Right ventricle myocardium superior (tissue), 1 donor: ENCODE results near the gene ZNF345. TPM values are rescaled to one million over a fixed set of nuclear protein-coding genes. Genes with fewer than 3 reads are reported as not detected.
A peak's percentile ranks its signal among the peaks of the same experiment; 100 is the strongest.

Experiments used
- ATAC-seq: fragments of 200-7000 bp; cut with Tn5 transposase; one replicate; pipeline ENCODE4 v1.9.1; 2020; ENCODE audit warnings: mild to moderate bottlenecking; ENCODE audit not compliant: poor library complexity
- DNase-seq: peaks from one replicate; pipeline ENCODE4 v3.0.0-alpha.2; 2020
- intact Hi-C: fragments of 100-400 bp; cut with DNase I; formaldehyde crosslinking; loops from one replicate; pipeline ENCODE4 v1.11.2; 2022
- total RNA-seq: library from RNA; stranded (reverse); fragmentation: NEBNext Ultra II Directional; extraction: Animal tissue kit (Norgen Biotek cat#: 25700); gene quantifications from one replicate; pipeline ENCODE4 v1.2.1, GENCODE V29; 2021
- donor health status: DM: no; HTN: yes; CAD: no; lungs with severe emphysema.

The ZNF345 gene
- total RNA-seq, 1 donor from 2014 or later, result 2.4 TPM

- peak; percentile 94 for DNase-seq
- intact Hi-C loops, result no loop called here
- ATAC-seq, result peak; percentile 99
These were observed 65.5 kb downstream of the ZNF345 start, which contains the start of the genes ZNF568 and ZNF829 for GRCh38 chr19:36915992-36916830. Gene ZNF568, plus strand, starts transcription at chr19:36916332. Its CDS starts 6,439 bp downstream, at chr19:36922771. Gene ZNF829, minus strand, starts transcription at chr19:36916291. Its CDS starts 1,124 bp downstream, at chr19:36915167.

GRCh38 chr19:36916991-36917390 is 66.3 kb downstream of the ZNF345 start:
- intact Hi-C loops, result no loop called here
- no peak for ATAC-seq
- DNase-seq, result no peak

GRCh38 chr19:36918090-36918489 is 67.4 kb downstream of the ZNF345 start:
- intact Hi-C loops, result no loop called here
- no peak for ATAC-seq
- no peak for DNase-seq

Other genes with a start within 250 kb of the ZNF345 start
- gene ZNF382, start 245.6 kb upstream of the ZNF345 start, total RNA-seq, result 19.1 TPM
- gene ZNF461, start 184.0 kb upstream of the ZNF345 start, total RNA-seq, result 5.6 TPM
- 3.1 TPM for gene ZNF567, start 163.3 kb upstream of the ZNF345 start, total RNA-seq
- gene ZNF850, start 78.1 kb upstream of the ZNF345 start, total RNA-seq, result 3.7 TPM
- gene ZNF790, start 12.5 kb upstream of the ZNF345 start, total RNA-seq, result 9.8 TPM
- 1.8 TPM for gene ZNF829, start 65.4 kb downstream of the ZNF345 start, total RNA-seq
- 7.2 TPM for gene ZNF568, start 65.5 kb downstream of the ZNF345 start, total RNA-seq
- gene ZNF420, start 227.6 kb downstream of the ZNF345 start, total RNA-seq, result 8.5 TPM